GM18519 (cell line): ENCODE measurements around the gene THADA.
A peak's percentile ranks its signal among the peaks of the same experiment; 100 is the strongest.
"Not testable (repeated sequence)": the region's sequence is repeated elsewhere in the genome, so short reads cannot be mapped to it uniquely, and the experiment has no call there.

Experiments
- ATAC-seq: cut with Tn5 transposase; IDR thresholded peaks from one replicate; pipeline ENCODE4 v1.9.1; 2021; ENCODE audit warnings: mild to moderate bottlenecking, moderate library complexity; ENCODE audit not compliant: unreplicated experiment, low FRiP score

Gene THADA, protein sequence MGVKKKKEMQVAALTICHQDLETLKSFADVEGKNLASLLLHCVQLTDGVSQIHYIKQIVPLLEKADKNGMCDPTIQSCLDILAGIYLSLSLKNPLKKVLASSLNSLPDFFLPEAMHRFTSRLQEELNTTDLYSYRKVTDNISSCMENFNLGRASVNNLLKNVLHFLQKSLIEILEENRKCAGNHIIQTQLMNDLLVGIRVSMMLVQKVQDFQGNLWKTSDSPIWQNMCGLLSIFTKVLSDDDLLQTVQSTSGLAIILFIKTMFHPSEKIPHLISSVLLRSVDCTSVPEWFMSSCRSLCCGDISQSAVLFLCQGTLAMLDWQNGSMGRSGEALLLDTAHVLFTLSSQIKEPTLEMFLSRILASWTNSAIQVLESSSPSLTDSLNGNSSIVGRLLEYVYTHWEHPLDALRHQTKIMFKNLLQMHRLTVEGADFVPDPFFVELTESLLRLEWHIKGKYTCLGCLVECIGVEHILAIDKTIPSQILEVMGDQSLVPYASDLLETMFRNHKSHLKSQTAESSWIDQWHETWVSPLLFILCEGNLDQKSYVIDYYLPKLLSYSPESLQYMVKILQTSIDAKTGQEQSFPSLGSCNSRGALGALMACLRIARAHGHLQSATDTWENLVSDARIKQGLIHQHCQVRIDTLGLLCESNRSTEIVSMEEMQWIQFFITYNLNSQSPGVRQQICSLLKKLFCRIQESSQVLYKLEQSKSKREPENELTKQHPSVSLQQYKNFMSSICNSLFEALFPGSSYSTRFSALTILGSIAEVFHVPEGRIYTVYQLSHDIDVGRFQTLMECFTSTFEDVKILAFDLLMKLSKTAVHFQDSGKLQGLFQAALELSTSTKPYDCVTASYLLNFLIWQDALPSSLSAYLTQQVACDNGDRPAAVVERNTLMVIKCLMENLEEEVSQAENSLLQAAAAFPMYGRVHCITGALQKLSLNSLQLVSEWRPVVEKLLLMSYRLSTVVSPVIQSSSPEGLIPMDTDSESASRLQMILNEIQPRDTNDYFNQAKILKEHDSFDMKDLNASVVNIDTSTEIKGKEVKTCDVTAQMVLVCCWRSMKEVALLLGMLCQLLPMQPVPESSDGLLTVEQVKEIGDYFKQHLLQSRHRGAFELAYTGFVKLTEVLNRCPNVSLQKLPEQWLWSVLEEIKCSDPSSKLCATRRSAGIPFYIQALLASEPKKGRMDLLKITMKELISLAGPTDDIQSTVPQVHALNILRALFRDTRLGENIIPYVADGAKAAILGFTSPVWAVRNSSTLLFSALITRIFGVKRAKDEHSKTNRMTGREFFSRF (N-terminal part only)

DNA sequence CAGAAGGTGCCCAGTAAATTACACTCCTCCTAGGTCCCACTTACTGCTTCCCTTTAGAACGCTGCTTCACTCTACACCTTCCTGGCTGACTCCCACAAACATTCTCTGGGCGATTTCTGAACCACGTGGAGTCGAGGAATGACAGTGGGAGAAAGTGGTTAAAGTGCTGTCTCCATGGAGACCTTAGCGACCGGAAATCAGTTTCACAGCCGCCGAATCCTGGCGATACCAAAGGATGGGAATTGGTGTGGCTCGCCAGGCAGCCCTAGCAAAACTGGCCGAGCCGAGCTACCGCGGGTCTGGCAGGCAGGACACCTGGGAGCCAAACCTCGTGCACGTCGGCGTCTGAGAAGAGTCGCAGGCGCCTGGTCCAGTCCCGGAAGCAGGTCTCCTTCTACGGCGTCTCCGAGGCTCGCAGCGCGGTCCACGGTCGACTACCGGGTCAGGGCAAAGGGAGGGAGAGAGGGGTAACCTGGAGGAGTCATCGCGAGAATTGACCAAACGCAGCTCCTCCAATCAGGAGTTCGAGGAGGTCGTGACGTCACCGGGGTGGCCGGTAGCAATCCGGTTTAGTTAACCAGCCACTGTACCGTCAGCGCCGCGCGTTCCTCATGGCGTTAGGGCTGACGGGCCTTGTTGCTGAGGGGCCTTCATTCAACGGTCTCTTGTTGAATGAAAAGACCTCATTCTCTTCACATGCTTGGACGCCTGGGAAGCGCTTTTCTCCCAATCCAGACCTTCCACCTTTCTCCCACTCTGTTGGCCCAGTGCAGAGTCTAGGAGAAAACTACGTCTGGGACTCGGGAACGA is at the start of gene THADA:
THADA (minus strand) TSS at position 436 of the 810 bp plus-strand sequence. CDS start 3,646 bp downstream, outside the sequence.
- peak; percentile 92 for ATAC-seq

DNA sequence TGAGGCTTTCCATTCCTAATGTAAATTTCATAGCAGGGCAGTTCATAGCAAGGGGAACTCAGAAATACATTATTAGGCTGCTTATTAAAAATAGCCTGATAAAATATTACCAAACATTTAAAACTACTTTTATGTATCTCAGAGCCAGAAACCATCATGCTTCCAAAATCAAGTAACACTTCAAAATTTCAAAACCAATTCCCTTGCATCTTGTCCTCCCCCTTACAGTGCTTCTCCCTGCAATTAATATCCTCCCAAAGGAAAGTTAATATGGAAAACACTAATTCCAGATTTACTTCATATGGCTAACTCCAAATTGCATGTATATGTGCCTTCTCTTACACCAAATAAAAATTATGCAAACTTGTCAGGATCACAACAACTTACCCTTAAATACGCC is 47.8 kb upstream of the THADA start:
- ATAC-seq, result no peak

DNA sequence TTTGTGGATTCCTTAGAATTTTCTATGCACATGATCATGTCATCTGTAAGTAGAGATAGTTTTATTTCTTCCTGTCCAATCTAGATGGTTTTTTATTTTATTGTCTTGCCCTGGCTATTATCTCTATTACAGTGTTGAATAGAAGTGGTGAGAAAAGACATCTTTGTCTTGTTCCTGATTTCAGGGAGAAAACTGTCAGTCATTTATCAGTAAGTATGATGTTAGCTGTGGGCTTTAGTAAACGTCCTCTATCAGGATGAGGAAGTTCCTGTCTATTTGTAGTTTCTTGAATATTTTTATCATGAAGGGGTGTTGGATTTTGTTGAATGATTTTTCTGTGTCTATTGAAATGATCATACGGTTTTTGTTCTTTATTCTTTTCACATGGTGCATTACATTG is 46.5 kb upstream of the THADA start:
- no peak for ATAC-seq

DNA sequence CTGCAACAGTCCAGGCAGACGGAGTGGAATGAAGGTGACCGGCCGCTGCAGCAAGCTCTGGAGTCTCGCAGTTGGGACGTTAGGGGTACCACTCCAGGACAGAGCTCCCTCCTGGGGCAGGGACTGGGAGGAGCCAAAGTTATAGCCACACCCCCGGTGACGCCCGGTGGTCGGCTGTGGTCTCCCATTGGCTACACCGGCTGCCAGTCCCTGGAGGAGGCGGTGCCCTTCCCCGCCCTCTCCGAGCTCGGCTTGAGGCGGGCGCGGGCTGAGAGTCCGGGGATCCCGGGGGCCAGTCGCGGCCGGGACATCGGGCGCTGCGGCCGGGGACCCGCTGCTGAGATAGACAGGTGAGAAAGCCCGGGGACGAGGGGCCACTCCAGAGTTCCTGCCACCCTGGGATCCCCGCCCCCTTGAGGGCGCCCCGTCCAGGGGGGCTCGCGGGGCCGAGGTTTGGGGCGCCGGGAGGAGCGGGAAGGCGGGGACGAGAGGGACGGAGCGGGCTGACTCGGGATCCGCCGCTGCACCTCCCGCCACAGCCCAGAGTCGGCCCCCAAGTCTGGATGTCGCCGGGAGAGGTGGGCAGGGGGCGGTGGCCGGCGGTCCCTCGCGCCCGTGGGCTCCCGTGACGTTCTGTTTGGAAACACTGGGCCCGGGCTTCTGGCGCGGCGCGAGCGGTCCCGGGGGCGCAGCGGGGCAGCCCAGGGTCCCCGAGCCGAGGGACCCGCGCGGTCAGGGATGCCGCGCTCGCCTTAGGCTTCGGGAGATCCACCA is 41.4 kb upstream of the THADA start, which contains the start of gene PLEKHH2:
PLEKHH2 (plus strand) TSS at position 231 of the 774 bp plus-strand sequence. CDS start 7,414 bp downstream, outside the sequence.
- ATAC-seq, result peak; percentile 95

DNA sequence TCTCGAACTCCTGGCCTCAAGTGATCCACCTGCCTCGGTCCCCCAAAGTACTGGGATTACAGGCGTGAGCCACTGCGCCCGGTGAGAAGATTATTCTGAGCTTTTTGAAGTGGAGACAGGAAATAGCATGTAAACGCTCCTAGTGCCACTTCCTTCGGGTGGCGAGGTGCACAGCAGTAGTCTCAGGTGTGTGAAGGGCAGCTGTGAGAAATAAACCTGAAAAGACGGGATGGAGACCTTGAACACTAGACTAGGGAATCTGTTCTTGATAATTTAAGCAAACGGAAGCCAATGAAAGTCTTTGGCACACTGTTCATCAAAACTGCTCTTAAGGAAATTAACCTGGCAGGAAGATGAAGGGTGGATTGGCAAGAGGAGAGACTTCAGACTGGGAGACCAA is 40.8 kb upstream of the THADA start:
- no peak for ATAC-seq

DNA sequence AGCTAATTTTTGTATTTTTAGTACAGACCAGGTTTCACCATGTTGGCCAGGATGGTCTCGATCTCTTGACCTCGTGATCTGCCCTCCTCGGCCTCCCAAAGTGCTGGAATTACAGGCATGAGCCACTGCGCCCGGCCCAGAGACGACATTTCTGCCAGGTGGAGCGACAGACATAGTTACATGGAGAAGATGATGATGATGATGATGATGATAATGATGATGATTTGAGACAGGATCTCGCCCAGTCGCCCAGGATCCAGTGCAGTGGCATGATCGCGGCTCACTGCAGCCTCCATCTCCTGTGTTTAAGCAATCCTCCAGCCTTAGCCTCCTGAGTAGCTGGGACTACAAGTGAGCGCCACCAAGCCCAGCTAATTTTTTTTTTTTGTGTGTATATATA is 40.3 kb upstream of the THADA start:
- ATAC-seq, result not testable (repeated sequence)

DNA sequence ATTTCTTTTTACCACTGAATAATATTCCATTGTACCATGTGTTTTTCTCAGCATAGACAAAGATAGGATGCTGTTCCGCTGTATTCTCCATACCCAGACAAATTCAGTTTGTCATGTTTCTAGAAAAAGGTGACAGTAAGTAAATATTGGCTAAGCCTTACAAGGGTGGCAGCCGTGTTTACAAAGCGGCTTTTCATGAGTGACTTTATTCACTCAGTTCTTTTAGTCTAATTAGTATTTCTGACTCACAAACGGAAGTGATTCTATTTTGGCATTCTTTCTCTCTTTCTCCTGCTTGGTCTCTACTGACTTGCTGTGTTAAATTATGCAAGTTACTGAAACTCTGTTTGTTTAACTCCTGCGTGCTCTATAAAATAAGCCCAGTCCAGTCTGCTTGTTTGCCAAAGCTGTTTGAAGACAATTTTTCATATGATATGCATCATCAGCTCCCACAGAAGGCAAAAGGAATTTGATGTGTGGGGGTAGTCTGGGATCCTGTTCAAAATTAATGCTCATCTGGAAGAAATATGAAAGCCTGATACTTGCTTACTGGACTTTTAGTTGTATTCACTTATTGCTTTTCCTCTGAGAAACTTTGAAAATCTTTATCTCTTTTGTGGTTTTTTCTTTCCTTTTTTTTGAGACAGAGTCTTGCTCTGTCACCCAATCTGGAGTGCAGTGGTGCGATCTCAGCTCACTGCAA is 38.9 kb upstream of the THADA start:
- ATAC-seq, result no peak

DNA sequence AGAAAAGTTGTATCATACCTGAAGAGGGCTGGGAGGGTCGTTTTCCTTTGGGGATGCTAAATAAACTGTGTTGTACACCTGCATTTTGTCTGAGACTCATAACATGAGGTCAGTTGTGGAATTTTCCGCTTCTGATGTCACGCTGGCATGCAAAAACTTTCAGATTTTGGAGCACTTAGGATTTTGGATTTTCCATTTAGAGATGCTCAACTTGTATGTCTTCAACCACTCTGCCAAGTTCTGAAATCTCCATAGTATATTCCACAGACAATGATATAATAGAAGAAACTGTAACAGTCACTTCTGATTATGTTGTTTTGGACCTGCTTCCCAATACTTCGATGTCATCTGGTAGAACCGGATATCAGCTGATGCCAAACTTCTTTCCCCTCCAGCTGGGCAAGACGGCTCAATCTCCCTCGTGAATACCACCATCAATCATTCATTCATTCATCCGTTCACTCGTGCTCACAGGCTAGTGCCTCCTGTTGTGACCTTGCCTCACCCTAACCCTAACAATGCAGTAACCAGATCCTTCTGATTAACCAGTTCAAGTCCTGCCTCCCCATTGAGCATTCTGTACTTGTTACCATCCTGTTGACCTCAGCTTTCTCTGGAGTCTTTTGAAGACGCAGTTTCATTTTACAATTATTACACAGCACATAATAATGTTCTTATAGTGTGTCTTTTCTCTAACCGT is 35.9 kb upstream of the THADA start:
- no peak for ATAC-seq

DNA sequence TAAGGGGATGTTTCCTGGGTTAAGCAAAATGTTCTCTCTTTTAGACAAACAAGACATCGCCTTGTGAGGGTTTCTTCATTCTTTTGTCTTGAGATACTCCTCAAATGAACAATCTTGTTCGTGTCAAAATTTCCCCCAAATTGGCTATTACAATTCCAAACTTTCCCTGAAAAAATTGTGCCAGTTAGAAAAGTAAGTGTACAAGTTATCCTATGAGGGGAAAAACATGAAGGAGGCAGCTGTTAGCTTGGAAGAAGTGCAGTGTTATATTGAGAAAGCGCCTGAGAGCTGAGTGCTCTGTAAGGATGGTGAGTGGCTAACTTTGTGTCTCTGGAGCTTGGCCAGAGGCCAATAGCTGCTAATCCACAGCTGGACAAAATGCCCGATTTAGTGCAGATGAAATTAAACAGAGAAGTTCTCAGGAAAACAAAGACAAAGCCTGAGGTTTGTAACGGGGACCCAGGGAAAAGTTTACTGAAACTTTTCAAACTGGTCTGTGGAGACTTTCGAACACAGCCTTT is 27.2 kb upstream of the THADA start:
- no peak for ATAC-seq

DNA sequence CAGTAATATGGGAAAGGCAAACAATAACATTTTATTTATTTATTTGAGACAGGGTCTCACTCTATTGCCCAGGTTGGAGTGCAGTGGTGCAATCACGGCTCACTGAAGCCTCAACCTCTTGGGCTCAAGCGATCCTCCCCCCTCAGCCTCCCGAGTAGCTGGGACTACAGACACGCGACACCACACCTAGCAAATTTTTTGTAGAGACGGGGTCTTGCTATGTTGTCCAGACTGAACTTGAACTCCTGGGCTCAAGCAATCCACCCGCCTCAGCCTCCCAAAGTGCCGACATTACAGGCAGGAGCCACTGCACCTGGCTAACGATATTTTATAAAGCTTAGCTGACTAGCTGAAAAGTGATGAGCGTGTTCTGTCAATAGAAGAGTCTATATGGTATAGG is 23.7 kb upstream of the THADA start:
- no peak for ATAC-seq

DNA sequence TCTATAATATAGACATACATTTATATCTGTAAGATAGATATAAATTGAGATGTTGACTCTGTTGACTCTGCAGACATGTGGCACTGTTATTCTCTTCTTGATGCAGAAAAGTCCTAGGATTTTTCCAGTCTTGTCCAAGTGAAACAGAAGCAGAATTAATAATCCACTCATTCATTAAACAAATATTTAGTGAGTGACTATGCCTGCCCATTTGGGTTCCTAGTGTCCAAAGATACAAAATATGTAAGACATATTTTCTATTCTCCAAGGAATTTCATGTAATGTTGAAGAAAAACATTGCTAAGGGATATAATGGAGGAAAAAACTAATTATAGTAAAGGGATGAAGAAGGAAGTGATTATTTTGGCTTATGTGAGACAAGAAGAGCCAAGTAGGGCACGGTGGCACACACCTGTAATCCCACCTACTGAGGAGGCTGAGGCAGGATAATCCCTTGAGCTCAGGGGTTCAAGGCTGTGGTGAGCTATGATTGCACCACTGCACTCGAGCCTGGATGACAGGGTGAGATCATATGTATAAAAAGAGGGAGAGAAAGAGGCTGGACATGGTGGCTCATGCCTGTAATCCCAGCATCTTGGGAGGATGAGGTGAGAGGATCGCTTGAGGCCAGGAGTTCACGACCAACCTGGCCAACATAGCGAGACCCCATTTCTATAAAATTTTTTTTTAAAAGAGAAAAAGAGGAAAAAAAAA is 21.3 kb upstream of the THADA start:
- ATAC-seq, result no peak

DNA sequence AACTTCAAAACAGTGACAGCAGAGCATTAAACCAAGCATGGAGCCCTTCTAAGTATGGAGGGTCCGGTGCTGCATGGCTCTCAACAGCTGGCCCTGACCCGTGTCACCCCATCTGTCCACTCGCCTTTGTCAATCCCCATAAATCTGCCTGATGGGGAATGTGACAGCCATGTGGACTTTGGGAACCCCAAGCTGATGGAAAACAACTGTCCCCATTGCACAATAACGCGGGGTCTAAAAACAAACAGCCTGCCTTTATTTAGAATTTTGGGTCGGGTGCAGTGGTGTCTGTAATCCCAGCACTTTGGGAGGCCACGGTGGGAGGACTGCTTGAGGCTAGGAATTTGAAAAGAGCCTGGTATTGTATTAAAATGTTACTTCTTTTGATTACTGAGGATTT is 17.1 kb upstream of the THADA start:
- ATAC-seq, result no peak

DNA sequence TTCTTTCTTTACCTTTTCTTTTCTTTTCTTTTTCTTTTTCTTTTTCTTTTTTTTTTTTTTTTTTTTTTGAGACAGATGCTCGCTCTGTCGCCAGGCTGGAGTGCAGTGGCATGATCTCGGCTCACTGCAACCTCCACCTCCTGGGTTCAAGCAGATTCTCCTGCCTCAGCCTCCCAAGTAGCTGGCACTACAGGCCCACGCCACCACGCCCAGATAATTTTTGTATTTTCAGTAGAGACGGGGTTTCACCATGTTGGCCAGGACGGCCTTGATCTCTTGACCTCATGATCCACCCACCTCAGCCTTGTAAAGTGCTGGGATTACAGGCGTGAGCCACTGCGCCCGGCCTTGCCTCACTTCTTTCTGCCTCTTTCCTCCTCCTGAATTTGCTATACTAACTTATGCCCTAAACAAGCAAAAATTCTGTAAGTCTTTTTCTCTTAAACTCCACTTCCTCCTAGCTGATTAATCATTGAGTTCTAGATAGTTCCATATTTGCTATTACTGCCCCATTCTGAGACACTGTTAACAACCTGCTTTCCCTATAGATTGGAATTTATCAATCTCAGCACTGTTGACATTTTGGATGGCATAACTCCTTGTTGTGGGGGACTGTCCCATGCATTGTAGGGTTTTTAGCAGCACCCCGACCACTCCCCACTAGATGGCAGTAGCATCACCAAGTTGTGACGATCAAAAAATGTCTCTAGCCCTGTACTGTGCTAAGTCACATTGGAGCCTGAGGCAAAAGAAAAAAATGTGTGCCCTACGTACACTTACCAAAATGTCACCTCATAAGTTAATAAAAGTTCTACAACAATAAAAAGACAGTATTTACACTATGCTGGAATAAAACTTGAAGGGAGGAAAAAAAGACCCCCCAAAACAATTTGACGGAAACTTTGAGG is 16.4 kb upstream of the THADA start:
- no peak for ATAC-seq

DNA sequence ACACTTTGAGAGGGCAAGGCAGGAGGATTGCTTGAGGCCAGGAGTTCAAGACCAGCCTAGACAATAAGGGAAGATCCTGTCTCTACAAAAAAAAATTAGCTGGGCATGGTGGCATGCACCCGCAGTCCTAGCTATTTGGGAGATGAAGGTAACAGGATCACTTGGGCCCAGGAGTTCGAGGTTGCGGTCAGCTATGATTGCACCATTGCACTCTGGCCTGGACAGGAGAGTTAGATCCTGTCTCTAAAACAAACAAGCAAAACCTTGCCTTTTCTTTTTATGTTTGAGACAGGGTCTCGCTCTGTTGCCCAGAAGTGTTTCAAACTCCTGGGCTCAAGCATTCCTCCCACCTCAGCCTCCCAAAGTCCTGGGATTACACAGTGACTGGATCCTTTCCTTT is 14.5 kb upstream of the THADA start:
- no peak for ATAC-seq

DNA sequence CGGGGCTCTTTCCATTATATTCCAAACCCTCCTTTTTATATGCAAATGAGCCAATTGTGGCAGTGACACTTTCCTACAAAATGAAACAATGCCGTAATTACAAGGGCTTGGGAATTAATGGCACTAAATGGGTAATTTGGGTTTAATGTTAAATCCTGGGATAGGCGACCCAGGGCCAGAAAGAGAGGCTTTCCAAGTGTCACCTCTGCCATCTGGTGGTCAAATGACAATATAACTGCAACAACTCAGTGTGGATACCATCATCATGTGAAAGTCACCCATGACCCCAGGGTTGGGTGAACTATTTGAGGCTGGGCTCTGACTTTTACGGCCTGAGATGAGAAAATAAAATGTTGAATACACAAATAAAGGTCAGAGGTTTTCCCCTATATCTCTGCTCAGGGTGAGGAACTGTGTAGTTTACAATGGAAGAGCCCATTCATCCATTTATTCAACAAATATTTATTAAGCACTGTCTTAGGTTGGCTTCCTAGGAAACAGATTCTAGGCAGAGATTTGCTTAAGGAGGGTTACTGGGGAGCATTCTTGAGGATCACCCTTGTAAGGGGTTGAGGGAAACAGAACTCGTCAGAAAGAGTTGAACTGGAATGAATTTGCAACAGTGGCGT is 13.6 kb upstream of the THADA start:
- ATAC-seq, result no peak

DNA sequence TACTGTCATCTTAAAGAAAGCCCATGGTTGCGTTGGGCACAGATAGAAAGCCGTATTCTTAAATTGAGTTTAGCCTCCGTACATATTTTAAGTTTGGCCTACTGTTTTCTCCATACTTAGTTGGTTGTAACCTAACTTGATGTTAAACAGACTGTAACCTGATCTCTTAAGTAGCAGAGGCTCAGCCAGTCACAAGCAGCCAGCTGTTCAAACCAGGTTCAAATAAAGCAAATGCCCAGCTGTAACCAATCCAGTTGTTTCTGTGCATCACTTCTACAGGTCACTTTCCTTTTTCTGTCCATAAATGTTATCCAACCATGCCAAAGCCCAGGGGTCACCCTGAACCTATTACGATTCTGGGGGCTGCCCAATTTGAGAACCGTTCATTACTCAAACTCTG is 10.0 kb upstream of the THADA start:
- ATAC-seq, result no peak
